A673 (cell line): ENCODE results near the gene UFC1.

ENCODE experiments used
- EZH2 ChIP-seq: fragments of 200-600 bp; sonication (generic); IDR thresholded peaks from 2 replicates; pipeline ENCODE4 v1.6.1; 2017; ENCODE audit warnings: borderline replicate concordance, low read depth, mild to moderate bottlenecking, mixed read lengths, antibody characterized with exemption, low read length; ENCODE audit not compliant: poor library complexity, severe bottlenecking
- TF ChIP-seq, protein P1 (sequence below): fragments of 300-800, 200-600 bp; sonication (generic); conservative IDR thresholded peaks from 2 replicates; pipeline ENCODE4 v1.5.1; 2017; ENCODE audit warnings: low read depth, mild to moderate bottlenecking, antibody characterized with exemption, low read length, moderate library complexity, mixed read lengths

DNA sequence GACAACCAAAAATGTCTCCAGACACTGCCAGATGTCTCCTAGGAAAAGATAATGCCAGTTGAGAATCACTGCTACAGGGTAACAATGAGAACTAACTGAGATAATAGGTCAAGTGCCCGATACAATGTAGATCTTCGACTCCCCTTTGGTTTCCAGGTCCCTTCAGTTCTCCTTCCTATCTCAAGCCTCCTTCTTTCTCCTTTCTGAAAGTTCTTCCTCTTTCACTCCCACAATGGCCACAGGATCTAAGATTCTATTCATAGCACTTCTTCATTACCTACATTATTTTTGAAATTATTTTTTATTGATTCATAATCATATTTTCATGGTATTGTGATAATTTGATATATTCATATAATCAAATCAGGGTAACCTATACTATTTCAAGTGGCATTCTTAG, 42.3 kb upstream of the UFC1 start:
- TF ChIP-seq, protein P1, sequence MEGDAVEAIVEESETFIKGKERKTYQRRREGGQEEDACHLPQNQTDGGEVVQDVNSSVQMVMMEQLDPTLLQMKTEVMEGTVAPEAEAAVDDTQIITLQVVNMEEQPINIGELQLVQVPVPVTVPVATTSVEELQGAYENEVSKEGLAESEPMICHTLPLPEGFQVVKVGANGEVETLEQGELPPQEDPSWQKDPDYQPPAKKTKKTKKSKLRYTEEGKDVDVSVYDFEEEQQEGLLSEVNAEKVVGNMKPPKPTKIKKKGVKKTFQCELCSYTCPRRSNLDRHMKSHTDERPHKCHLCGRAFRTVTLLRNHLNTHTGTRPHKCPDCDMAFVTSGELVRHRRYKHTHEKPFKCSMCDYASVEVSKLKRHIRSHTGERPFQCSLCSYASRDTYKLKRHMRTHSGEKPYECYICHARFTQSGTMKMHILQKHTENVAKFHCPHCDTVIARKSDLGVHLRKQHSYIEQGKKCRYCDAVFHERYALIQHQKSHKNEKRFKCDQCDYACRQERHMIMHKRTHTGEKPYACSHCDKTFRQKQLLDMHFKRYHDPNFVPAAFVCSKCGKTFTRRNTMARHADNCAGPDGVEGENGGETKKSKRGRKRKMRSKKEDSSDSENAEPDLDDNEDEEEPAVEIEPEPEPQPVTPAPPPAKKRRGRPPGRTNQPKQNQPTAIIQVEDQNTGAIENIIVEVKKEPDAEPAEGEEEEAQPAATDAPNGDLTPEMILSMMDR = no peak
- no peak for TF ChIP-seq EZH2
